A673 (cell line): ENCODE measurements around the gene LDB3. TPM values are rescaled to one million over a fixed set of nuclear protein-coding genes. Genes with fewer than 3 reads are reported as not detected.

ENCODE experiments used
- BruUV-seq: library from RNA; stranded (reverse); fragments of 400-500 nt; replicated peaks from 2 replicates; lab custom pipeline; 2021; lab: Mats Ljungman, UMichigan
- CTCF ChIA-PET: fragments of 300-600 bp; sonication (Branson Sonifier 250); formaldehyde crosslinking; loops from one replicate; lab custom pipeline; 2022; ENCODE audit warnings: antibody characterized with exemption; lab: Charles Lee
- POLR2A ChIA-PET: fragments of 300-600 bp; sonication (Branson Sonifier 250); formaldehyde crosslinking; loops from one replicate; lab custom pipeline; 2022; ENCODE audit warnings: antibody characterized with exemption; ENCODE audit not compliant: low non-redundant PET; lab: Charles Lee
- DNase-seq: peaks from one replicate; pipeline ENCODE4 v3.0.0-alpha.2; 2015; ENCODE audit warnings: low spot score
- H3K27ac ChIP-seq: fragments of 200-600 bp; sonication (generic); 2 replicates; pipeline ENCODE4 v1.5.1; 2016; ENCODE audit warnings: mixed run types, low read depth, mild to moderate bottlenecking, mixed read lengths, antibody characterized with exemption, low read length; ENCODE audit not compliant: poor library complexity, severe bottlenecking
- H3K27me3 ChIP-seq: fragments of 200-600 bp; sonication (generic); replicated peaks from 2 replicates; pipeline ENCODE4 v1.6.1; 2017; ENCODE audit warnings: mixed run types, low read depth, mild to moderate bottlenecking, mixed read lengths, antibody characterized with exemption, low read length; ENCODE audit not compliant: insufficient read depth, poor library complexity
- H3K36me3 ChIP-seq: fragments of 200-600 bp; sonication (generic); 2 replicates; pipeline ENCODE4 v1.6.1; 2016; ENCODE audit warnings: mixed run types, mild to moderate bottlenecking, mixed read lengths, antibody characterized with exemption, low read length; ENCODE audit not compliant: insufficient read depth, poor library complexity, severe bottlenecking
- H3K4me1 ChIP-seq: fragments of 200-600 bp; sonication (generic); 2 replicates; pipeline ENCODE4 v1.6.1; 2017; ENCODE audit warnings: mixed run types, mild to moderate bottlenecking, mixed read lengths, antibody characterized with exemption, low read length; ENCODE audit not compliant: insufficient read depth, poor library complexity, severe bottlenecking
- H3K4me3 ChIP-seq: fragments of 200-600 bp; sonication (generic); 2 replicates; pipeline ENCODE4 v1.5.1; 2016; ENCODE audit warnings: low read depth, mixed run types, mild to moderate bottlenecking, mixed read lengths, low read length; ENCODE audit not compliant: poor library complexity, severe bottlenecking
- H3K9me3 ChIP-seq: fragments of 200-600 bp; sonication (generic); 2 replicates; pipeline ENCODE4 v1.6.1; 2016; ENCODE audit warnings: mixed run types, low read depth, mild to moderate bottlenecking, mixed read lengths, antibody characterized with exemption, low read length; ENCODE audit not compliant: poor library complexity, severe bottlenecking
- EZH2 ChIP-seq: fragments of 200-600 bp; sonication (generic); IDR thresholded peaks from 2 replicates; pipeline ENCODE4 v1.6.1; 2017; ENCODE audit warnings: borderline replicate concordance, low read depth, mild to moderate bottlenecking, mixed read lengths, antibody characterized with exemption, low read length; ENCODE audit not compliant: poor library complexity, severe bottlenecking
- intact Hi-C: fragments of 100-400 bp; cut with micrococcal nuclease; formaldehyde crosslinking; loops from one replicate; pipeline ENCODE4 v1.10.0; 2022; ENCODE audit not compliant: unreplicated experiment
- total RNA-seq: library from RNA; stranded (reverse); gene quantifications from 2 replicates; pipeline ENCODE4 v1.2.3, GENCODE V29; 2021
- TF ChIP-seq, protein P1 (sequence below): fragments of 300-800, 200-600 bp; sonication (generic); conservative IDR thresholded peaks from 2 replicates; pipeline ENCODE4 v1.5.1; 2017; ENCODE audit warnings: low read depth, mild to moderate bottlenecking, antibody characterized with exemption, low read length, moderate library complexity, mixed read lengths

Gene LDB3
- total RNA-seq, 1 experiment from 2014 or later, result 0.34 TPM

DNA sequence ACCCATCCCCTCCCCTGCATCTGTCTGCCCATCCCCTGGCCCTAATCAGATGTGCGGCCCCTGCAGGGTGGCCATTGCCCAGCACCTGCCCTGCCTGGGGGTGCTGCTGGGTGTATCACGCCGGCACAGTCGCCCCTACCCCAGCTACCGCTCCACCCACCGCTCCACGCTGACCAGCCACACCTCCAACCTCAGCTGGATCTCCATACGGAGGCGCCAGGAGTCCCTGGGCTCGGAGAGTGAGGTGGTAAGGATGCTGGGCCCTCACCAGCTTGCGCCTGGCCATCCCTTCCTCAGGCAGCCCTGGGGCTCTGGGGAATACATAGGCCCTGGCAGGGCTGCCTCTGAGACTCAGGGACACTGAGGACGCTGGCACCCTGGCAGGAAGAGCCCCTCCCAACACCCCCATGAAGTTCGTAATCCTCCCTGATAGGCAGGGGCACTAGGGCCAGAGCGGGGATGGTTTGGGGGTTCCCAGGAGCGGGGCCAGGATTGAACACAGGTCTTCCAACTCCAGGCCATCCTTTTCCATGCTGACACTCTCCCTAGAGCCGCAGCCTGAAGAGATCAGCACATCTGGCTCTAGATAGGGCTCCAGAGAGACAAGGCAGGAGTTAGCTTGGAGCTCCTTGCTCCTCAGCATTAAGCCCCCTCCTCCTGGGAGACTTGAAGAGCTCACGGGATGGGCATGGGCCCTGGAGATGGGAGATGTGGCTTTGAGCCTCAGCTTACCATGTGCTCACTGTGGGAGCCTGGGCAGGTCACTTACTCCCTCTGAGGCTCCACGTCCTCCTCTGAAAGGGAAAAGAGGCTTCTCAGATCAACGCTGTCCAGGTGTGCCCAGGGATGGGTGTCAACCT, 5.9 kb upstream of the LDB3 start:
- no TSS peak for BruUV-seq
- Histone ChIP-seq H3K4me1 (no peaks in the 10 kb centered on the region), H3K27me3 (no peaks in the 10 kb centered on the region), H3K27ac (no peak overlapping the region), H3K36me3 (no peaks in the 10 kb centered on the region), H3K4me3 (no peak overlapping the region), H3K9me3 (no peaks in the 10 kb centered on the region)
- POLR2A ChIA-PET, result no interaction called here
- CTCF ChIA-PET, result interaction anchor here (0.5 to 0.6 kb wide), 2 partner anchors 237 to 304 kb away, joined by 6 to 12 read pairs; no protein-coding TSS in a partner anchor
- no peak for DNase-seq
- no peak for TF ChIP-seq EZH2
- TF ChIP-seq, protein P1, sequence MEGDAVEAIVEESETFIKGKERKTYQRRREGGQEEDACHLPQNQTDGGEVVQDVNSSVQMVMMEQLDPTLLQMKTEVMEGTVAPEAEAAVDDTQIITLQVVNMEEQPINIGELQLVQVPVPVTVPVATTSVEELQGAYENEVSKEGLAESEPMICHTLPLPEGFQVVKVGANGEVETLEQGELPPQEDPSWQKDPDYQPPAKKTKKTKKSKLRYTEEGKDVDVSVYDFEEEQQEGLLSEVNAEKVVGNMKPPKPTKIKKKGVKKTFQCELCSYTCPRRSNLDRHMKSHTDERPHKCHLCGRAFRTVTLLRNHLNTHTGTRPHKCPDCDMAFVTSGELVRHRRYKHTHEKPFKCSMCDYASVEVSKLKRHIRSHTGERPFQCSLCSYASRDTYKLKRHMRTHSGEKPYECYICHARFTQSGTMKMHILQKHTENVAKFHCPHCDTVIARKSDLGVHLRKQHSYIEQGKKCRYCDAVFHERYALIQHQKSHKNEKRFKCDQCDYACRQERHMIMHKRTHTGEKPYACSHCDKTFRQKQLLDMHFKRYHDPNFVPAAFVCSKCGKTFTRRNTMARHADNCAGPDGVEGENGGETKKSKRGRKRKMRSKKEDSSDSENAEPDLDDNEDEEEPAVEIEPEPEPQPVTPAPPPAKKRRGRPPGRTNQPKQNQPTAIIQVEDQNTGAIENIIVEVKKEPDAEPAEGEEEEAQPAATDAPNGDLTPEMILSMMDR, result no peak
- intact Hi-C loops, result no loop called here

DNA sequence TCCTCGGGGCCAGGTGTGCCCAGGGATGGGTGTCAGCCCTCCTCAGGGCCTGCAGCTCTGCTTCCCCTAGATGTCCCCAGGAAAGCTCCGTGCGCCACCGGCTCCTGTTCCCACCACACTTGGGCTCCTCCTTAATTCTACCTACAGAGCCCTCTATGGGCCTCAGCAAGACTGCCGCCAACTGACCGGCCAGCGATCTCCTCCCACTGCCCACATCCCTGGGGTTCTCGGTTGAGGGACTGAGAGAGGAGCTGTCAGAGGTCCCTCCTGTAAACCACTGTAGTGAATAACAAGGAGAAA, 5.3 kb upstream of the LDB3 start:
- ChIA-PET CTCF (no interaction called here), POLR2A (no interaction called here)
- Histone ChIP-seq H3K36me3 (no peaks in the 10 kb centered on the region), H3K4me1 (no peaks in the 10 kb centered on the region), H3K27me3 (no peaks in the 10 kb centered on the region), H3K9me3 (no peaks in the 10 kb centered on the region), H3K4me3 (no peak overlapping the region), H3K27ac (no peak overlapping the region)
- TF ChIP-seq, protein P1, result no peak
- no peak for TF ChIP-seq EZH2
- no TSS peak for BruUV-seq
- intact Hi-C loops, result no loop called here
- no peak for DNase-seq

DNA sequence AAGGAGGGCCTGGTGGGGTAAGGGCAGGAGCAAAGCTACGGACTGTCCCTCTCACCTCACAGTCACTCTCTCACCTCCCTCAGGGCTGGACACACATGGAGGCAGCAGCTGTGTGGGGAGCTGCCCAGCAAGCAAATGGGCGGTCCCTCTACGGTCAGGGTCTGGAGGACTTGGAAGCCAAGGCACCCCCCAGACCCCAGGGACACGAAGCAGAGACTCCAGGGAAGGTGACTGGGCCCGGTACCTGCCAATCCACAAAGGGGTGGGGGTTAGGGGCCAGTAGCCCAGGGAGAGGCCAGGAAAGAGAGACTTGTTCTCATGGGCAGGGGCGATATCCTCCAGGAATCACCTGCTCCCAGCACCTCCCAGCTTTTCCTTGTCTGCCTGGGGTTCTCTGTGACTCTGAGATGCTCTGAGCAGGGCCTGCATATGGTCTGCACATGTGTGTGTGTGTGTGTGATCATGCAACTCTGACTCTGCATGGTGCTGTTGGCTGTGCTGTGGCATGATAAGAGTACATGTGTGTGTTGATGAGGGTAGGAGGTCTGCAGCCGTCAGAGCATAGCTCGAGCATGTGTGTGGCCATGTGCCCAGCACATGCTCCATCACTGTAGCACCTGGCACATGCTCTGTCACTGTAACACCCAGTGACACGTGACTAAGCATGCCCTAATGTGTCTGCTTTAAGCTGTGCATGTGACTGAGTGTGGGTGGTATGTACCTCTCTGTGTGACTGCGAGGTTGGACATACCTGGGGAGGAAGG, 4.6 kb upstream of the LDB3 start:
- no peak overlapping the region for H3K27ac ChIP-seq
- POLR2A ChIA-PET, result no interaction called here
- no TSS peak for BruUV-seq
- CTCF ChIA-PET, result no interaction called here
- no peaks in the 10 kb centered on the region for H3K27me3 ChIP-seq
- no peak for TF ChIP-seq EZH2
- TF ChIP-seq, protein P1, result no peak
- H3K4me3 ChIP-seq, result no peak overlapping the region
- no peak for DNase-seq
- H3K36me3 ChIP-seq, result no peaks in the 10 kb centered on the region
- H3K4me1 ChIP-seq, result peaks cover 3% of the 10 kb centered on the region
- intact Hi-C loops, result no loop called here
- no peaks in the 10 kb centered on the region for H3K9me3 ChIP-seq
